ENCODE data around the gene PHF23. TPM values are rescaled to one million over a fixed set of nuclear protein-coding genes. Genes with fewer than 3 reads are reported as not detected.

PHF23 gene
- total RNA-seq, 1 experiment from 2014 or later = 85.1 TPM

DNA sequence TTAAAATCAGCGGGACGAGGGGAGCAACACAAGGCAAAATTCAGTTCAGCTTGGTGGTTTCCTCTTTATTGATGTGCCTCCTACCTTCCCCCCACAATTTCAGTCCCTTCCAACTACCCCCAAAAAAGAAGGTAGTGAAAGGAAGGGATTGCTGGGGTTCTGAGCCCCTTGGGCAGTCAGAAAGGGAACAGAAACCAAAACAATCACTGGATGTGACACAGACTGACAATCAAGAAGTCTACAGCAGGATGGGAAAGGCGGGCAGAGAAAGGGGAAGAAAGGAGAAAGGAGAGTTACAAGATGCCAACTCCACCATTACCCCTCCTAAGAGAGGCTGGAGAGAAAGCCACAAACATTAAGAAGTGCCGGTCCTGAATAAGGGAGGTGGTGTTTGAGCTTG, 1.1 kb upstream of the PHF23 start:
- Histone ChIP-seq H3K9me3 (ENCODE audit: low read depth, low read length, poor library complexity, severe bottlenecking) (no peaks in the 10 kb centered on the region), H3K4me1 (ENCODE audit: insufficient read depth, low read length, poor library complexity, severe bottlenecking) (peaks cover 33% of the 10 kb centered on the region), H3K27me3 (replicated peaks; ENCODE audit: insufficient read depth, low read depth, low read length, poor library complexity) (no peaks in the 10 kb centered on the region), H3K27ac (ENCODE audit: low read depth, low read length, poor library complexity, severe bottlenecking) (peak overlapping the region; percentile 22), H3K4me3 (ENCODE audit: low read depth, low read length, poor library complexity, severe bottlenecking) (peak overlapping the region; percentile 96), H3K36me3 (ENCODE audit: insufficient read depth, low read length, poor library complexity, severe bottlenecking) (peaks cover 45% of the 10 kb centered on the region)
- intact Hi-C loops (cut with micrococcal nuclease; ENCODE audit: unreplicated experiment) = no loop called here
- TSS peak; percentile 64 for BruUV-seq (replicated peaks)
- CTCF ChIA-PET = no interaction called here
- POLR2A ChIA-PET (ENCODE audit: low non-redundant PET) = interaction anchor here (0.6 kb wide), 1 partner anchor 20 kb away, joined by 4 read pairs; no protein-coding TSS in a partner anchor
- no peak for DNase-seq (ENCODE audit: low spot score)
- TF ChIP-seq EZH2 (IDR thresholded peaks at IDR 0.05; ENCODE audit: borderline replicate concordance, low read depth, low read length, poor library complexity, severe bottlenecking) (no peak), CTCF (conservative IDR thresholded peaks at IDR 0.05; ENCODE audit: low read depth, low read length) (no peak)

DNA sequence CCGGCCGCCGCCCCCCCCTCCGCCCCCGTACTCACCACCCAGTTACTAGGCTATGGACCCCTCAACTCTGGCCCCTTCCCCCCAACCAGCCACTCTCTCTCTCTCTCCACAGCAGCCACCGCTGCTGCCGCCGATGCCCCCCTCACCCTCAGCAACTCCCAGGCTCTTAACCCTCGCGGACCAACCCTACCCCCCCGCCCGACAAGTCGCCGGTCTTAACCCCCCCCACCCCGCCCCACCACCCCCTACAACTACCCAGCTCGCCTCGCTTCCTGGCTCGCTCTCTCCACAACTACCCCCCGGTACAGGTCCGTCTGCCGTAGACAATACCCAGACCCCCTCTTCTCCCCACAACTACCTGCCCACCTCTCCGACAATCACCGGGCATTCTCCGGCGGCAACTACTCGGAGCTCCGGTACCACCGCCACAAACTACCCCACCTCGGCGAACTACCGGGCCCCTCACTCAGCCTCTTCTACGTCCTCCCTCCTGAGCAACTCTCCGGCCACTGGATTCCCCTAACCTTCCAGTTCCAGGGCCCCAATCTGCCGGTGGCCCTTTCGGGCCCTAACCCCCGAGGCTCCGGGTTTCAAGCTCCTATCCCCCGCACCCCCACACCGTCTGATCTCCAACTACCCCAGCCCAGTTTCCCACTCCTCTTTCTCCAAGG, 702 bp downstream of the PHF23 start:
- peaks cover 41% of the 10 kb centered on the region for H3K4me1 ChIP-seq (ENCODE audit: insufficient read depth, low read length, poor library complexity, severe bottlenecking)
- no TSS peak for BruUV-seq (replicated peaks)
- H3K27me3 ChIP-seq (replicated peaks; ENCODE audit: insufficient read depth, low read depth, low read length, poor library complexity) = no peaks in the 10 kb centered on the region
- POLR2A ChIA-PET (ENCODE audit: low non-redundant PET) = interaction anchor here (0.6 kb wide), 1 partner anchor 340 kb away, joined by 12 read pairs; no protein-coding TSS in a partner anchor
- CTCF ChIA-PET = interaction anchor here (1.5 kb wide), 1 partner anchor 18 kb away, joined by 5 read pairs; no protein-coding TSS in a partner anchor
- H3K4me3 ChIP-seq (ENCODE audit: low read depth, low read length, poor library complexity, severe bottlenecking) = peak overlapping the region; percentile 96
- intact Hi-C loops (cut with micrococcal nuclease; ENCODE audit: unreplicated experiment) = no loop called here
- no peak for TF ChIP-seq CTCF (conservative IDR thresholded peaks at IDR 0.05; ENCODE audit: low read depth, low read length)
- TF ChIP-seq EZH2 (IDR thresholded peaks at IDR 0.05; ENCODE audit: borderline replicate concordance, low read depth, low read length, poor library complexity, severe bottlenecking) = no peak
- H3K27ac ChIP-seq (ENCODE audit: low read depth, low read length, poor library complexity, severe bottlenecking) = peak overlapping the region; percentile 95
- no peaks in the 10 kb centered on the region for H3K9me3 ChIP-seq (ENCODE audit: low read depth, low read length, poor library complexity, severe bottlenecking)
- peaks cover 39% of the 10 kb centered on the region for H3K36me3 ChIP-seq (ENCODE audit: insufficient read depth, low read length, poor library complexity, severe bottlenecking)
- no peak for DNase-seq (ENCODE audit: low spot score)

- TF ChIP-seq EZH2 (IDR thresholded peaks at IDR 0.05; ENCODE audit: borderline replicate concordance, low read depth, low read length, poor library complexity, severe bottlenecking) (no peak), CTCF (conservative IDR thresholded peaks at IDR 0.05; ENCODE audit: low read depth, low read length) (no peak)
- peak; percentile 84 for DNase-seq (ENCODE audit: low spot score)
- peak overlapping the region; percentile 96 for H3K4me3 ChIP-seq (ENCODE audit: low read depth, low read length, poor library complexity, severe bottlenecking)
- ChIA-PET POLR2A (ENCODE audit: low non-redundant PET) (interaction anchor here (0.6 kb wide), 1 partner anchor 340 kb away, joined by 12 read pairs; no protein-coding TSS in a partner anchor), CTCF (interaction anchor here (0.5 to 1.5 kb wide), 2 partner anchors 10 to 17 kb away, joined by 5 to 7 read pairs; no protein-coding TSS in a partner anchor)
- no peaks in the 10 kb centered on the region for H3K9me3 ChIP-seq (ENCODE audit: low read depth, low read length, poor library complexity, severe bottlenecking)
- intact Hi-C loops (cut with micrococcal nuclease; ENCODE audit: unreplicated experiment) = no loop called here
- H3K27me3 ChIP-seq (replicated peaks; ENCODE audit: insufficient read depth, low read depth, low read length, poor library complexity) = no peaks in the 10 kb centered on the region
- H3K36me3 ChIP-seq (ENCODE audit: insufficient read depth, low read length, poor library complexity, severe bottlenecking) = peaks cover 39% of the 10 kb centered on the region
- peak overlapping the region; percentile 95 for H3K27ac ChIP-seq (ENCODE audit: low read depth, low read length, poor library complexity, severe bottlenecking)
- BruUV-seq (replicated peaks) = no TSS peak
- H3K4me1 ChIP-seq (ENCODE audit: insufficient read depth, low read length, poor library complexity, severe bottlenecking) = peaks cover 37% of the 10 kb centered on the region
Observed at GRCh38 chr17:7237761-7238419, 1.4 kb downstream of the PHF23 start.

Data from A673 (cell line).